T-helper 1 cell treated with Interleukin-12 subunit alpha and Interleukin-12 subunit beta and Interleukin-4 antibody, amounts not matched to agents 30 μg/mL and 1 μg/mL, for 36 hours (primary cell): ENCODE data around the gene SLC6A20.
A peak's percentile ranks its signal among the peaks of the same experiment; 100 is the strongest.

Source experiments
- H3K27ac Mint-ChIP-seq: one replicate; pipeline ENCODE4 v1.8.0; 2021; ENCODE audit warnings: mild to moderate bottlenecking, mixed read lengths
- H3K27me3 Mint-ChIP-seq: one replicate; pipeline ENCODE4 v1.8.0; 2021; ENCODE audit warnings: low read depth, mixed read lengths
- H3K36me3 Mint-ChIP-seq: one replicate; pipeline ENCODE4 v1.8.0; 2021; ENCODE audit warnings: low read depth, mixed read lengths
- H3K4me1 Mint-ChIP-seq: one replicate; pipeline ENCODE4 v1.8.0; 2021; ENCODE audit warnings: low read depth, mixed read lengths
- H3K4me3 Mint-ChIP-seq: one replicate; pipeline ENCODE4 v1.8.0; 2021; ENCODE audit warnings: mild to moderate bottlenecking, moderate library complexity, mixed read lengths
- H3K9me3 Mint-ChIP-seq: one replicate; pipeline ENCODE4 v1.8.0; 2021; ENCODE audit warnings: mixed read lengths

The SLC6A20 gene

GRCh38 chr3:45795882-45796765, at the start of gene SLC6A20:
SLC6A20 (minus strand) TSS chr3:45796536; CDS start chr3:45796419, 117 bp downstream.
- H3K27ac Mint-ChIP-seq = no peak within 1 kb of the TSS
- H3K4me1 Mint-ChIP-seq = peaks cover 4% of the 10 kb centered on the region
- peaks cover 75% of the 10 kb centered on the region for H3K27me3 Mint-ChIP-seq
- H3K4me3 Mint-ChIP-seq = peak within 1 kb of the TSS; percentile 79
- H3K9me3 Mint-ChIP-seq = no peaks in the 10 kb centered on the region
- no peaks in the 10 kb centered on the region for H3K36me3 Mint-ChIP-seq

GRCh38 chr3:45844616-45845015, 48.3 kb upstream of the SLC6A20 start:
- Mint-ChIP-seq H3K27ac (no peak overlapping the region), H3K4me1 (peaks cover 20% of the 10 kb centered on the region), H3K36me3 (peaks cover 4% of the 10 kb centered on the region), H3K9me3 (no peaks in the 10 kb centered on the region), H3K4me3 (no peak overlapping the region), H3K27me3 (peaks cover 72% of the 10 kb centered on the region)

DNA sequence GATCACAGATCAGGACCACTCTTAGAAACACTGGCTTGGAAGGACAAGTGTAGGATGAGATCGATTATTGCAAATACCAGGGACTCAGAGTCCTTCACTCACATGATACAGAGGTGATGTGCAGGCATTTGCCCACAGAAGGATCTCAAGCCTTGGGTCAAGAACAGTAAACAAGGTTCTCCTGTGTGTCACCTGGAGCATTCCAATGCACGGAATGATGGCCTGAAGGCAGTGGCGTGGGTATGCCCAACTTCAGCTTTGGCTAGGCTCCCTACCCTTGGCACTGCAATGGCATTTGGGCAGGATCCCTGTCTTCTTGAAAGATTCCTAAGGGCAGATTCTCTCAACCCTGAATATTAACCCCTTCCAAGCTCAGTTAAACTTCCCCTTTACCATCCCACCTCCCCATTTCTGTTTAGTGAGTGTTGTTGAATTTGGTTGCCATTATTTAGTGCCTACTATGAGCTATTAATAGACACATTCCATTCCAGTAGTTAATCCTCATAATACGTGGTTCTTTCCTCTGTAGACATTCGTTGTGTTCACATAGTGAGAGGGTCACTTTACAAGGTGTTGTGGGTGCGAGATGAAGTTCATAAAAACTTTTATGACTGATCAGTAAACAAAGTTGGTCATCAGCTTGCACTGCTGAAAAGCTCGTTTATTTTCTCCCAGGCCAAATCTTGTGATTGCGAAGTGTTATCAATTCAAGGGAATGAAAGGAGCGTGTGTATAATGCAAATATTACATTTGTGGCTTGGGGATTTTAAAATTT, 46.7 kb upstream of the SLC6A20 start:
- Mint-ChIP-seq H3K36me3 (peaks cover 4% of the 10 kb centered on the region), H3K4me1 (peaks cover 21% of the 10 kb centered on the region), H3K27ac (no peak overlapping the region), H3K4me3 (peak overlapping the region; percentile 91), H3K27me3 (peaks cover 71% of the 10 kb centered on the region), H3K9me3 (no peaks in the 10 kb centered on the region)

- Mint-ChIP-seq H3K36me3 (peaks cover 4% of the 10 kb centered on the region), H3K27ac (peak within 1 kb of the TSS; percentile 72), H3K9me3 (no peaks in the 10 kb centered on the region), H3K4me1 (peaks cover 22% of the 10 kb centered on the region), H3K27me3 (peaks cover 71% of the 10 kb centered on the region), H3K4me3 (peak within 1 kb of the TSS; percentile 91)
These were observed 45.6 kb upstream of the SLC6A20 start, which contains the start of gene LZTFL1 for GRCh38 chr3:45841757-45842491. LZTFL1 (minus strand) TSS chr3:45842119; CDS start chr3:45841991, 128 bp downstream.

DNA sequence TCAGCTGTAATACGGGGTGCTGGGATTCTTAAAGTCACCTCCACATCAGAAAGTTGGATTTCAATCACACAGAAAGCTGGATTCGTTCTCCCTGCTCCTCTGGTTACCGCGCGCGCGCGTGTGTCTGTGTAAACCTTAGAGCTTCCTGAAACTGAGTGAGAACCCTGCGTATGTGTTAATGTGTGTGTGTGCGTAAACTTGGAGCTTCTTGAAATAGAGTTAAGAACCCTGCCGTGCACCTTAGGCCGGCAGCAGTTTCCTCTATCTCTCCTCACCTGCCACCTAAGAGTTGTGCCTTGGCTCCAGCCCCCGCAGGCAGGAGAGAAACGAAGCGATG, 45.1 kb upstream of the SLC6A20 start:
- Mint-ChIP-seq H3K4me3 (peak overlapping the region; percentile 91), H3K27ac (peak overlapping the region; percentile 72), H3K4me1 (peaks cover 22% of the 10 kb centered on the region), H3K27me3 (peaks cover 65% of the 10 kb centered on the region), H3K36me3 (peaks cover 4% of the 10 kb centered on the region), H3K9me3 (no peaks in the 10 kb centered on the region)

- H3K4me3 Mint-ChIP-seq = no peak overlapping the region
- H3K27ac Mint-ChIP-seq = no peak overlapping the region
- peaks cover 6% of the 10 kb centered on the region for H3K36me3 Mint-ChIP-seq
- H3K9me3 Mint-ChIP-seq = no peaks in the 10 kb centered on the region
- H3K4me1 Mint-ChIP-seq = peaks cover 18% of the 10 kb centered on the region
- peaks cover 47% of the 10 kb centered on the region for H3K27me3 Mint-ChIP-seq
These were observed 42.1 kb upstream of the SLC6A20 start for GRCh38 chr3:45838466-45838865.

DNA sequence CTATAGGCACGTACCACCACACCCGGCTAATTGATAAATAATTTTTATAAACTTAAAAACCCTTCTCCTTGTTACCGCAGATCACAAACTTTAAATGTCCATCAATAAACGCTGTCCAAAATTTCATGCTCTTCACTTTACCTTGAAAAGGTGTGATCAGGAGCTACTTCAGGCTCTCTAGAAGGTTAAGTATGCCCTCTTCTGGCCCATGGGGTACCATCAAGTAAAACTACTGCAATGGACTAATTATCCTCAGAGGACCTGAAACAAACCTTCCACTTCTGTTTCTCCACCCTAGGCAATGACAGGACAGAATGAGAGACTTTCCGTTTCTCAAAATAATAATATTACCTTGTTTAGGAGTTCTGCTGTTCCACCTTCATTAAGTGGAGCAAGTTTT, 36.4 kb upstream of the SLC6A20 start:
- H3K27me3 Mint-ChIP-seq = peaks cover 9% of the 10 kb centered on the region
- no peak overlapping the region for H3K4me3 Mint-ChIP-seq
- H3K9me3 Mint-ChIP-seq = no peaks in the 10 kb centered on the region
- H3K4me1 Mint-ChIP-seq = no peaks in the 10 kb centered on the region
- no peak overlapping the region for H3K27ac Mint-ChIP-seq
- H3K36me3 Mint-ChIP-seq = peaks cover 19% of the 10 kb centered on the region

- no peak overlapping the region for H3K27ac Mint-ChIP-seq
- peaks cover 20% of the 10 kb centered on the region for H3K36me3 Mint-ChIP-seq
- H3K27me3 Mint-ChIP-seq = peaks cover under 1% of the 10 kb centered on the region
- H3K9me3 Mint-ChIP-seq = no peaks in the 10 kb centered on the region
- peaks cover 12% of the 10 kb centered on the region for H3K4me1 Mint-ChIP-seq
- no peak overlapping the region for H3K4me3 Mint-ChIP-seq
These were observed 33.8 kb upstream of the SLC6A20 start for GRCh38 chr3:45830121-45830520.

GRCh38 chr3:45826908-45827307, 30.6 kb upstream of the SLC6A20 start:
- H3K36me3 Mint-ChIP-seq = peaks cover 17% of the 10 kb centered on the region
- no peak overlapping the region for H3K27ac Mint-ChIP-seq
- H3K27me3 Mint-ChIP-seq = no peaks in the 10 kb centered on the region
- peaks cover 12% of the 10 kb centered on the region for H3K4me1 Mint-ChIP-seq
- H3K9me3 Mint-ChIP-seq = no peaks in the 10 kb centered on the region
- no peak overlapping the region for H3K4me3 Mint-ChIP-seq

DNA sequence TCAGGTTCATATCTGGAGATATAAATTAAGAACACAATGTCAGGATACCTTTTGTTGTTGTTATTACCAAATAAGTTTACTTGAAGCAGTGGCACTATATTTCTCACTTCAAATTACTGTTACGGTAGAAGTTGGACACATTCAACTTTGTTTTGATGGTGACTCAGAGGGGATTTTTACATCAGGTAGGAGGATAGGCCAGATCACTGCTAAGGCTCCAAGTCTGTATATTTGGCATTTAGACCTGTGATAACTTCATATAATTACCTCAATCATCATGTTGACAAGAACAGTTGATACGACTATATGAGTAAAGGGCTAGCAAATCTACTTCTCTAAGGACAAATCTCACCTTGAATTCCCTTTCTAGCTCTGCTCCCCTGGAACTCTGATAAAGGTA, 30.0 kb upstream of the SLC6A20 start:
- Mint-ChIP-seq H3K36me3 (peaks cover 13% of the 10 kb centered on the region), H3K27me3 (no peaks in the 10 kb centered on the region), H3K4me1 (peaks cover 12% of the 10 kb centered on the region), H3K9me3 (no peaks in the 10 kb centered on the region), H3K4me3 (no peak overlapping the region), H3K27ac (peak overlapping the region; percentile 27)

DNA sequence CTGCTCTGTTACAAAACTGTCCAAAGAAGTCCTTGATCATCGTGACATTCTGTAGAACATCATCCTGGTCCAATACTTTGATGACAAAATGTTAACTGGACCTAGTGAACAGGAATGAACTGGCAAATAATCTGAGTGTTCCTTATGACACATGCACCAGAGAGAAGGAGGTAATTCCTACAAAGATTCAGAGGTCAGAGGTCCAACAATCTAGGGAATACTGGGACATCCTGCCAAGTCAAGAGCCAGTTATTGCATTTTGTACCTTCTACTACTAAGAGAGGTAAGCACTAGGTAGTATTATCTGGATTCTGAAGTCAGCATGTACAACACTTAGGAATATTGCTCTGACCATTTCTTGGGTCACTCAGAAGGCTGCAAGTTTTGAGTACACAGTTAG, 24.8 kb upstream of the SLC6A20 start:
- peaks cover 4% of the 10 kb centered on the region for H3K27me3 Mint-ChIP-seq
- no peaks in the 10 kb centered on the region for H3K36me3 Mint-ChIP-seq
- no peak overlapping the region for H3K4me3 Mint-ChIP-seq
- H3K27ac Mint-ChIP-seq = no peak overlapping the region
- no peaks in the 10 kb centered on the region for H3K9me3 Mint-ChIP-seq
- peaks cover 2% of the 10 kb centered on the region for H3K4me1 Mint-ChIP-seq

DNA sequence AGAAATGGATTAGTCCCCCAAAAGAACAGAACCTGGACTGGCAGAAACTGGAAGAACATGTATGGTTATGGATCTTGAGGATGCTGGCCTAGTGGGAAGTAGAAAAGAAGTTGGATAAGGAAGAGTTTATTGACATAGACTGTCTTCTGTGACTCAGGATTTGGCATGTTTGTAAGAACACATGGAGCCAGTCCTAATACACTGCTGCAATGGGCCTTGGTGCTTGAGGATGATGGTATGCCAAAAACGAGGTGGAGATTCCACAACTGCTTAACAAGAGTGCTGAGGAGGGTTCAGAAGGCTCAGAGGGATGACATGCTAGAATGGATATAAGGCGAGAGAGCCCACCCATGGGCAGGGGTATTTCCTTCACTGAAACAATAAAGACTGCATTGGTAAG, 23.2 kb upstream of the SLC6A20 start:
- no peak overlapping the region for H3K27ac Mint-ChIP-seq
- peaks cover 10% of the 10 kb centered on the region for H3K27me3 Mint-ChIP-seq
- no peak overlapping the region for H3K4me3 Mint-ChIP-seq
- no peaks in the 10 kb centered on the region for H3K36me3 Mint-ChIP-seq
- H3K4me1 Mint-ChIP-seq = no peaks in the 10 kb centered on the region
- no peaks in the 10 kb centered on the region for H3K9me3 Mint-ChIP-seq

DNA sequence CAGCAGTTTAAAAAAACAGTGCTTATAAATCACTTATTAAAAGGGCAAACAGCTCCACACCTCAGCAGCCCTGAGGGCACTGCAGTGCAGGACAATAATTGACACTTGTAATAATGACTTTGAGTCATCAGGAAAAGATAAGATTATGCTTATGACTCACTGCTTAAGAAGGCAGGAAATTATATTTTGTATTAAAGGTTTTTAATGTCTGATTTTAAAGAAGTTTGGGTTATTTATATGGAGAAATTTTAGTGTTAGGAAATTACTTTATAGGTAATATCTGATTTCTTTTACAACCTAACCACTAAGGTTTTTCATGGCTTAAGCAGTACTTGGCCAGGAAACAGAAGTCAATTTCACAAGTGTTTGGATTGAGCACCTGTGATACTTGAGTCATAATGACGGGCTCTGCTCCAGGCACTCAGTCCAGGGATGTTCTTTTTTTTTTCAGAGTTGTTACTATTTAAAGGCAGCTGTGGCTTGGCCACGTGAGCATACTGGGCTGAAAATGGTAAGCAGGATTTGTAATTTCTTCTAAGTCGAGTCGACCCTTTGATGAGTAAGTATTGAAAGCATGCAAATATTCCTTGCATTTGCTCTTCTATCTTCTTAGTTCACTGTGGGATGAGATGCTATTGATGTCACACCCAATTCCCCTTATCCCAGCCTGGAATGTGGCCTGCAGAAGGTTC, 21.6 kb upstream of the SLC6A20 start:
- no peaks in the 10 kb centered on the region for H3K4me1 Mint-ChIP-seq
- H3K27me3 Mint-ChIP-seq = peaks cover 13% of the 10 kb centered on the region
- H3K36me3 Mint-ChIP-seq = no peaks in the 10 kb centered on the region
- no peaks in the 10 kb centered on the region for H3K9me3 Mint-ChIP-seq
- no peak overlapping the region for H3K4me3 Mint-ChIP-seq
- no peak overlapping the region for H3K27ac Mint-ChIP-seq

- H3K27ac Mint-ChIP-seq = no peak overlapping the region
- peaks cover 14% of the 10 kb centered on the region for H3K27me3 Mint-ChIP-seq
- H3K9me3 Mint-ChIP-seq = no peaks in the 10 kb centered on the region
- H3K36me3 Mint-ChIP-seq = no peaks in the 10 kb centered on the region
- no peak overlapping the region for H3K4me3 Mint-ChIP-seq
- H3K4me1 Mint-ChIP-seq = no peaks in the 10 kb centered on the region
These were observed 20.2 kb upstream of the SLC6A20 start for GRCh38 chr3:45816544-45816943.
